Nephron progenitor cell (in vitro differentiated cells): Measurements from ENCODE around the gene PALD1.

Source experiments
- DNase-seq: peaks from one replicate; pipeline ENCODE4 v3.0.0; 2021
- H3K27ac Mint-ChIP-seq: 2 replicates; pipeline ENCODE4 v1.8.0; 2021; ENCODE audit warnings: mild to moderate bottlenecking, moderate library complexity, mixed read lengths
- H3K27me3 Mint-ChIP-seq: 2 replicates; pipeline ENCODE4 v1.8.0; 2021; ENCODE audit warnings: mild to moderate bottlenecking, low read depth, mixed read lengths; ENCODE audit not compliant: poor library complexity
- H3K36me3 Mint-ChIP-seq: 2 replicates; pipeline ENCODE4 v1.8.0; 2021; ENCODE audit warnings: low read depth, mixed read lengths
- H3K4me1 Mint-ChIP-seq: 2 replicates; pipeline ENCODE4 v1.8.0; 2021; ENCODE audit warnings: mixed read lengths
- H3K4me3 Mint-ChIP-seq: 2 replicates; pipeline ENCODE4 v1.8.0; 2021; ENCODE audit warnings: mild to moderate bottlenecking, moderate library complexity, mixed read lengths
- H3K9me3 Mint-ChIP-seq: 2 replicates; pipeline ENCODE4 v1.8.0; 2021; ENCODE audit warnings: mild to moderate bottlenecking, moderate library complexity, mixed read lengths
- TF ChIP-seq, protein P1 (sequence below): fragments of 200-600 bp; sonication (generic); IDR thresholded peaks from 2 replicates; pipeline ENCODE4 v1.5.0; 2021; ENCODE audit warnings: antibody characterized with exemption

PALD1 gene

DNA sequence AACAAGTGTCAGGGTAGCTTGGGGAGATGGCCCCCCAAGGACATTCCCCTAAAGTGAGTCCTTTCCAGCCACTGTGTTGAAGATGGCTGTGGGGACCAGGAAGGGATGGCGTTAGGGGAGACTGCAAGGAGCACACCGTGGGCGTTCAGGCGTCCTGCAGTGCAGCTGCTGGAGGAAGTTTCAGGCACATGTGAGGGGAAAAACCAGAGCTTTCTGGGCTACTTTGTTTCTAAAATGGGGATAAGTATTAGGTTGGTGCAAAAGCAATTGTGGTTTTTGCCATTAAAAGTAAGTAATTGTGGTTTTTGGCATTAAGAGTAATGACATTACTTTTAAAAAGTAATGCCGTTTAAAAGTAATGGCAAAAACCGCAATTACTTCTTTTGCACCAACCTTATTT lies 109.7 kb downstream of the PALD1 start:
- H3K27me3 Mint-ChIP-seq, result peaks cover 3% of the 10 kb centered on the region

DNA sequence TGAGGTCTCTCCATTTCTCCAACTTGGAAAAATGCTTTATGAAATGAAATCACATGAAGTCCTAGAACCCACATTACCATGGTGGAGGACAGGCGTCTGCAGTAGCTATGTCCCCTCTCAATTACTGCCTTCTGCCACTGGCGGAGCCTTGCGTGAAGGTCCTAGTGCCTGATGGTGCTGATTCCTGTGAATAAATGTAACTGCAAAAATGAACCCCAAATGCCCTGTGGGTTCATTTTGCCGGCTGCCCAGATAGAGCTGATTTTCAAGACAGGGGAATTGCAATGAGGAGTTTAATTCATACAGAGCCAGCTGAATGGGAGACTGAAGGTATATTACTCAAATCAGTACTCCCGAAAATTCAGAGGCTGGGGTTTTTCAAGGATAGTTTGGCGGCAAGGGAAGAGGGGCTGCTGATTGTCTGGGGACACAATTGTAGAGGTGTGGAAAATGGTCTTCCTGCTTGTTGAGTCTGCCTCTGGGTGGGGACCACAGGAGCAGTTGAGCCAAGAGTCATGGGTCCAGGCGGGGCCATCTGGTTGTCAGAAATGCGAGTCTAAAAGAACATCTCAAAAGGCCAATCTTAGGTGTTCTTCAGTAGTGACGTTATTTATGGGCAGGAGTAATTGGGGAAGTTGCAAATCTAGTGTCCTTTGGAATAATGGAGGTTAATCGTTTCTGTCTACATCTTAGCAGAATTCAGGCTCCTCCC lies 110.4 kb downstream of the PALD1 start:
- no peak overlapping the region for H3K27ac Mint-ChIP-seq
- TF ChIP-seq, protein P1, sequence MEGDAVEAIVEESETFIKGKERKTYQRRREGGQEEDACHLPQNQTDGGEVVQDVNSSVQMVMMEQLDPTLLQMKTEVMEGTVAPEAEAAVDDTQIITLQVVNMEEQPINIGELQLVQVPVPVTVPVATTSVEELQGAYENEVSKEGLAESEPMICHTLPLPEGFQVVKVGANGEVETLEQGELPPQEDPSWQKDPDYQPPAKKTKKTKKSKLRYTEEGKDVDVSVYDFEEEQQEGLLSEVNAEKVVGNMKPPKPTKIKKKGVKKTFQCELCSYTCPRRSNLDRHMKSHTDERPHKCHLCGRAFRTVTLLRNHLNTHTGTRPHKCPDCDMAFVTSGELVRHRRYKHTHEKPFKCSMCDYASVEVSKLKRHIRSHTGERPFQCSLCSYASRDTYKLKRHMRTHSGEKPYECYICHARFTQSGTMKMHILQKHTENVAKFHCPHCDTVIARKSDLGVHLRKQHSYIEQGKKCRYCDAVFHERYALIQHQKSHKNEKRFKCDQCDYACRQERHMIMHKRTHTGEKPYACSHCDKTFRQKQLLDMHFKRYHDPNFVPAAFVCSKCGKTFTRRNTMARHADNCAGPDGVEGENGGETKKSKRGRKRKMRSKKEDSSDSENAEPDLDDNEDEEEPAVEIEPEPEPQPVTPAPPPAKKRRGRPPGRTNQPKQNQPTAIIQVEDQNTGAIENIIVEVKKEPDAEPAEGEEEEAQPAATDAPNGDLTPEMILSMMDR, result no peak
- peaks cover 42% of the 10 kb centered on the region for H3K4me1 Mint-ChIP-seq
- no peak overlapping the region for H3K4me3 Mint-ChIP-seq
- no peaks in the 10 kb centered on the region for H3K9me3 Mint-ChIP-seq
- DNase-seq, result no peak
- no peaks in the 10 kb centered on the region for H3K36me3 Mint-ChIP-seq
- peaks cover 3% of the 10 kb centered on the region for H3K27me3 Mint-ChIP-seq

More for the DNA sequence above, 109.7 kb downstream of the PALD1 start:
- Mint-ChIP-seq H3K9me3 (no peaks in the 10 kb centered on the region), H3K4me1 (peaks cover 50% of the 10 kb centered on the region), H3K27ac (no peak overlapping the region), H3K4me3 (no peak overlapping the region), H3K36me3 (no peaks in the 10 kb centered on the region)
- TF ChIP-seq, protein P1, result no peak
- DNase-seq, result no peak

DNA sequence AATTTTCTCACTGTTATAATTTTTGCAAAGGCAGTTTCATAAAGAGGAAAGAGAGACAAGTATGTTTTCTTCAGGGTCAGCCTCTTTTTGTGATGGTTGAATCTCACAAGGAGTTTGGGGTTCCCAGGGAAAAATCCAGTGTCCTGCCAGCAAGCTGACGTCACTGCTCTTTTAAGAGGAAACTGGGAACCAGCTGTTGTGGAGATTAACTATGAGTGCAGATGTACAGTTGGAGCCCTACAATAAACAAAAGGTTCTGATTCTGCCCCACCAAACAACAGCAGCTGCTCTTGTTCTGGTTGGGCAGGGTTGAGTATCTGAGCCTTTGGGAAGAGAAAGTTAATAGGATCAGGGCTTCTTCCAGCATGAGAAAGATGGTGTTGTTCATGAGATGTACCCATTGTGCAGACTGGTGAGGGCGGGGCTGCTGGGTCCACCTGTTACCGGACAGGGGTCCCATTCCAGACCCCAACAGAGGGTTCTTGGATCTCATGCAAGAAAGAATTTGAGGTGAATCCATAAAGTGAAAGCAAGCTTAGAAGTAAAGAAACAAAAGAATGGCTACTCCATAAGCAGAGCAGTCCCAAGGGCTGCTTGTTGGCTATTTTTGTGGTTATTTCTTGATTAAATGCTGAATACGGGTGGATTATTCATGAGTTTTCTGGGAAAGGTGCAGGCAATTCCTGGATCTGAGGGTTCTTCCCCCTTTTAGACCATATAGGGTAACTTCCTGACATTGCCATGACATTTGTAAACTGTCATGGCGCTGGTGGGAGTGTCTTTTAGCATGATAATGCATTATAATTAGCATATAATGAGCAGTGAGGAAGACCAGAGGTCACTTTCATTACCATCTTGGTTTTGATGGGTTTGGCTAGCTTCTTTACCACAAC lies 111.4 kb downstream of the PALD1 start:
- TF ChIP-seq, protein P1, result no peak
- Mint-ChIP-seq H3K36me3 (no peaks in the 10 kb centered on the region), H3K4me3 (no peak overlapping the region), H3K27me3 (peaks cover 3% of the 10 kb centered on the region), H3K9me3 (no peaks in the 10 kb centered on the region), H3K27ac (no peak overlapping the region), H3K4me1 (peaks cover 36% of the 10 kb centered on the region)
- DNase-seq, result no peak

DNA sequence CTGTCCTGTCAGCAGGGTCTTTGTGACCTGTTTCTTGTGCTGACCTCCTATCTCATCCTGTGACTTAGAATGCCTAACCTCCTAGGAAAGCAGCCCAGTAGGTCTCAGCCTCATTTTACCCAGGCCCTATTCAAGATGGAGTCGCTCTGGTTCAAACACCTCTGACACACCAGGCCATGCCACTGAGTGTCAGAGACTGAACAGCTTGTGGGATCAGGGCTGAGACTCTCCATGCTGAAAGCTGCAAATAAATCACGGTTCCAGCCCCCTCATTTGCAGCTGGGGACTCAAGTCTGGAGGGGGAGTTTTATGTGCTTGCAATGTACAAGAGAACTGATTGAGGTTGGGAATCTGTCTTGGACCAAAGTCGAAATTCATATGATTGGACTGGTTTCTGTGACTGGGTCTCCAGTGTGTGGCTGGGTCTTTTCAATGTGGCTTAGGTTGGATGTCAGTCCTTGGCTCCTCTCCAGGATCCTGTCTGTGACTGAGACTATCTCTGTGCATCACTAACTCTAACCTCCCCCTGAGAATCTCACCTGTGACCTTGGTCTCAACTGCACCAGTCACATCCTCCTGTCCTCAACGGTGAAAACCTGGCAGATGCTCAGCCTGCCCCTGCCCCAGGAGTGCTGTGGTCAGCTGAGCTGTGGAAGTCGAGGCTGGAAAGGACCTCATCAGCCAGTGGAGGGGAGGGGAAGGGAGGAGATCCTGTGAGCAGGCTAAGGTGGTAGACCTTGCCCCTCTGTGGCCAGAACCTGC lies 112.3 kb downstream of the PALD1 start:
- H3K27ac Mint-ChIP-seq, result no peak overlapping the region
- H3K27me3 Mint-ChIP-seq, result peaks cover 3% of the 10 kb centered on the region
- H3K4me3 Mint-ChIP-seq, result no peak overlapping the region
- DNase-seq, result no peak
- TF ChIP-seq, protein P1, result no peak
- H3K36me3 Mint-ChIP-seq, result no peaks in the 10 kb centered on the region
- H3K9me3 Mint-ChIP-seq, result no peaks in the 10 kb centered on the region
- H3K4me1 Mint-ChIP-seq, result peaks cover 36% of the 10 kb centered on the region

DNA sequence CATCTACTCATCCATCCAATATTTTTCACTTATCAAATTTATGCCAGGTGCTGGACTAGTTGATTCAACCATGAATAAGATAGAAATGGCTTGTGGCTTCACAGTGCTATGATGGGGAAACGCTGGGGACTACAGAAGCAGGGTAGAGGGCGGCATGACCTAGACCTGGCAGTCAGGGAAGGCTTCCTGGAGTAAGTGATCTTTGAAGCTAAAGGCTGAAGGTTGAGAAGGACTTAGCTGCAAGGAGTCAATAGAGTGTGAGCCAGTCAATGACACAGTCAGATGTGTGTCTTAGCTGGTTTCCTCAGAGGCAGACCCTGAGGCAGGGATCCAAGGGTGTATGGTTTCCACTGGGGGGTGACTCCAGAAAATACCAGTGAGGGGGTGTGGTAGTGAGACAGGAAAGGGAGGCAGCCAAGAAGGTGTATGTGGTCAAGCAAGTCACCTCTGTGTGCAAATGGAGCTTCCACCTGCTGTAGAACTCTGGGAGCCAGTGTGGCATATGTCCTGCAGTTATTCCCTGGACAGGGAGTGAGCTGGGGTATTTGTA lies 113.7 kb downstream of the PALD1 start:
- H3K4me1 Mint-ChIP-seq, result peaks cover 45% of the 10 kb centered on the region
- peaks cover 3% of the 10 kb centered on the region for H3K27me3 Mint-ChIP-seq
- TF ChIP-seq, protein P1, result no peak

More for the DNA sequence above, 113.7 kb downstream of the PALD1 start:
- Mint-ChIP-seq H3K36me3 (no peaks in the 10 kb centered on the region), H3K27ac (no peak overlapping the region), H3K4me3 (no peak overlapping the region), H3K9me3 (no peaks in the 10 kb centered on the region)
- no peak for DNase-seq
